Heart left ventricle (tissue), 16 donors: ENCODE measurements around the gene PPIP5K2. TPM values are rescaled to one million over a fixed set of nuclear protein-coding genes. Genes with fewer than 3 reads are reported as not detected.

Source experiments
- ATAC-seq, 4 donors: fragments of 200-7000 bp; cut with Tn5 transposase; one replicate each; pipeline ENCODE4 v1.9.1; 2020 to 2022; ENCODE audit warnings: moderate library complexity in 4 of 4, mild to moderate bottlenecking in 3 of 4, moderate number of reproducible peaks in 1 of 4
- DNase-seq, 5 donors: peaks; one replicate each; pipeline ENCODE4 v3.0.0-alpha.2; 2020
- H3K27ac ChIP-seq, 12 donors: fragments of 200-600 bp; sonication (generic) in 4 of 12; one replicate each; pipeline versions ENCODE4 v1.5.0 to v1.8.0; 2016 to 2022; ENCODE audit warnings: mild to moderate bottlenecking in 2 of 12
- H3K27me3 ChIP-seq, 9 donors: fragments of 200-600 bp; sonication (generic) in 2 of 9; one replicate each; pipeline versions ENCODE4 v1.5.1 to v1.8.0; 2016 to 2022; ENCODE audit warnings: mild to moderate bottlenecking in 3 of 9
- H3K36me3 ChIP-seq, 9 donors: fragments of 200-600 bp; sonication (generic) in 2 of 9; one replicate each; pipeline versions ENCODE4 v1.5.0 to v1.8.0; 2018 to 2022; ENCODE audit warnings: mild to moderate bottlenecking in 2 of 9
- H3K4me1 ChIP-seq, 12 donors: fragments of 200-600 bp; sonication (generic) in 4 of 12; one replicate each; pipeline versions ENCODE4 v1.5.0 to v1.8.0; 2016 to 2022; ENCODE audit warnings: mild to moderate bottlenecking in 3 of 12
- H3K4me3 ChIP-seq, 12 donors: fragments of 200-600 bp; sonication (generic) in 4 of 12; one replicate each; pipeline versions ENCODE4 v1.5.0 to v1.8.0; 2017 to 2022; ENCODE audit warnings: mild to moderate bottlenecking in 9 of 12, moderate library complexity in 4 of 12
- H3K9me3 ChIP-seq, 12 donors: fragments of 200-600 bp; sonication (generic) in 4 of 12; one replicate each; pipeline versions ENCODE4 v1.5.0 to v1.8.0; 2016 to 2022; ENCODE audit warnings: mild to moderate bottlenecking in 1 of 12
- CTCF ChIP-seq, 12 donors: fragments of 200-600 bp; sonication (generic) in 4 of 12; IDR thresholded peaks; one replicate each; pipeline versions ENCODE4 v1.5.0 to v1.8.0; 2018 to 2022; ENCODE audit warnings: antibody characterized with exemption in 12 of 12, mild to moderate bottlenecking in 5 of 12
- POLR2A ChIP-seq, 2 donors: fragments of 450-650 bp; IDR thresholded peaks; one replicate each; pipeline ENCODE4 v1.6.1; 2017; ENCODE audit warnings: antibody characterized with exemption in 2 of 2, mild to moderate bottlenecking in 2 of 2, moderate library complexity in 2 of 2
- WGBS, 4 donors: extraction: QIAGEN DNeasy Blood & Tissue Kit in 2 of 4; methylation state at CpG; one replicate each; pipeline versions ENCODE4 v1.1.5 to v1.1.7; 2013 to 2018; 5-methylcytosine and 5-hydroxymethylcytosine counted together
- intact Hi-C, 10 donors: fragments of 100-400 bp; cut with DNase I; formaldehyde crosslinking; loops; one replicate each; pipeline versions ENCODE4 v1.11.1 to v1.14.2; 2022
- polyA plus RNA-seq, 2 donors: library from polyadenylated mRNA; stranded (reverse); fragments of 200-250 nt; gene quantifications; one replicate each; pipeline ENCODE4 v1.2.3, GENCODE V29; 2013
- total RNA-seq, 9 donors: library from RNA; depleted of rRNA in 2 of 9; stranded (reverse); fragments of >200 nt in 2 of 9; fragmentation: NEBNext Ultra II Directional in 3 of 9; extraction: Animal tissue kit (Norgen Biotek cat#: 25700) in 3 of 9; gene quantifications; one replicate each; pipeline versions ENCODE4 v1.1.0 to v1.2.4, GENCODE V29; 2016 to 2023
- donor health status: ischemic (EF 13 %, LVEDD 7.1; RV severe dilation, severe dysfunction).
- donor health status: healthy with polysubstance abuse.
- donor health status: DM: no; HTN: yes; CAD: no.
- donor health status: DM: no; HTN: no; CAD: no.
- donor health status: ischemic (EF 25% LVEDD 6.9; RV normal size, moderate dysfunction).
- donor health status: ischemic (EF 25% LVEDD 5.7; RV mildly dilated, moderate dysfunction).
- donor health status: healthy.
- donor health status: DM: yes; HTN: yes; CAD: no.
- donor health status: ischemic (EF 35%, LVEDD 5.7; RV mildly dilated, moderate dysfunction).
- donor health status: nonischemic (EF 11% LVEDD 7.7; RV severe dilation, severe dysfunction).
- donor health status: DM: yes; HTN: yes; CAD: no.
- donor health status: PGD.
- donor health status: ischemic (EF 29% LVEDD 5.4; RV normal size, mild dysfunction).
- donor health status: nonischemic (EF 23%, LVEDD 6.1; RV moderate dilation, normal function).

PPIP5K2 gene
- total and polyA plus RNA-seq, 11 donors: 16.6 to 59.8 (median 38.9) TPM

GRCh38 chr5:103224894-103225246 is 104.8 kb downstream of the PPIP5K2 start:
- 75 to 87% (median 76%) methylated on average over 5 of the region's 5 CpGs for WGBS, 4 donors
- Histone ChIP-seq H3K27me3 (no peaks in the 10 kb centered on the region), H3K4me1 (no peaks in the 10 kb centered on the region), H3K36me3 (no peaks in the 10 kb centered on the region), H3K27ac (no peak overlapping the region), H3K9me3 (peaks cover 0 to 7% (median 0%) of the 10 kb centered on the region in 12 donors), H3K4me3 (no peak overlapping the region)
- intact Hi-C loops: loop anchor here in 1 of 10 donors (10.0 kb wide), 1 partner anchor 150 kb away; no protein-coding TSS in a partner anchor
- DNase-seq: no peak
- no peak for ATAC-seq
- TF ChIP-seq POLR2A (IDR thresholded peaks at IDR 0.05): no peak

- intact Hi-C loops: loop anchor here in 1 of 10 donors (10.0 kb wide), 1 partner anchor 147 kb away; no protein-coding TSS in a partner anchor
- ATAC-seq (no peak), DNase-seq (no peak)
- no peak for TF ChIP-seq POLR2A (IDR thresholded peaks at IDR 0.05)
- no peak for TF ChIP-seq CTCF (IDR thresholded peaks at IDR 0.05)
- no peaks in the 10 kb centered on the region for H3K4me1 ChIP-seq
- 84 to 89% (median 87%) methylated on average over 5 of the region's 5 CpGs for WGBS, 4 donors
- no peak overlapping the region for H3K27ac ChIP-seq
- no peak overlapping the region for H3K4me3 ChIP-seq
- H3K9me3 ChIP-seq: peaks cover 0 to 7% (median 0%) of the 10 kb centered on the region in 12 donors
- H3K36me3 ChIP-seq: no peaks in the 10 kb centered on the region
- H3K27me3 ChIP-seq: no peaks in the 10 kb centered on the region
Measured at GRCh38 chr5:103228061-103228460, 108.0 kb downstream of the PPIP5K2 start.

- H3K4me1 ChIP-seq: no peaks in the 10 kb centered on the region
- H3K27me3 ChIP-seq: no peaks in the 10 kb centered on the region
- DNase-seq (no peak), ATAC-seq (no peak)
- intact Hi-C loops: loop anchor here in 1 of 10 donors (10.0 kb wide), 1 partner anchor 146 kb away; no protein-coding TSS in a partner anchor
- 80 to 91% (median 83%) methylated on average over 1 of the region's 1 CpG for WGBS, 4 donors
- H3K27ac ChIP-seq: no peak overlapping the region
- H3K4me3 ChIP-seq: no peak overlapping the region
- H3K9me3 ChIP-seq: peaks cover 0 to 7% (median 0%) of the 10 kb centered on the region in 12 donors
- TF ChIP-seq CTCF (IDR thresholded peaks at IDR 0.05): no peak
- TF ChIP-seq POLR2A (IDR thresholded peaks at IDR 0.05): no peak
- no peaks in the 10 kb centered on the region for H3K36me3 ChIP-seq
Measured at GRCh38 chr5:103228588-103228987, 108.5 kb downstream of the PPIP5K2 start.

- peaks cover 0 to 7% (median 0%) of the 10 kb centered on the region in 12 donors for H3K9me3 ChIP-seq
- DNase-seq: no peak
- intact Hi-C loops: loop anchor here in 9 of 10 donors (1.0 to 5.0 kb wide), 6 partner anchors 70 to 245 kb away; no protein-coding TSS in a partner anchor
- 73 to 76% (median 75%) methylated on average over 7 of the region's 7 CpGs for WGBS, 4 donors
- TF ChIP-seq CTCF (IDR thresholded peaks at IDR 0.05) (peak; percentile 78 to 94 (median 86)), POLR2A (IDR thresholded peaks at IDR 0.05) (no peak)
- no peaks in the 10 kb centered on the region for H3K36me3 ChIP-seq
- peak in 3 of 4 donors; percentile 76 to 80 (median 79) for ATAC-seq
- no peak overlapping the region for H3K4me3 ChIP-seq
- no peak overlapping the region for H3K27ac ChIP-seq
- no peaks in the 10 kb centered on the region for H3K4me1 ChIP-seq
- no peaks in the 10 kb centered on the region for H3K27me3 ChIP-seq
Measured at GRCh38 chr5:103232393-103232999, 112.4 kb downstream of the PPIP5K2 start.
